ENCODE results near the gene MTMR12. TPM values are rescaled to one million over a fixed set of nuclear protein-coding genes. Genes with fewer than 3 reads are reported as not detected.

Gene MTMR12
- total and polyA plus RNA-seq, 2 donors (not counting 3 experiments of a cell fraction or from before 2014, with no cell fraction given) = 18.2 to 38.6 TPM

DNA sequence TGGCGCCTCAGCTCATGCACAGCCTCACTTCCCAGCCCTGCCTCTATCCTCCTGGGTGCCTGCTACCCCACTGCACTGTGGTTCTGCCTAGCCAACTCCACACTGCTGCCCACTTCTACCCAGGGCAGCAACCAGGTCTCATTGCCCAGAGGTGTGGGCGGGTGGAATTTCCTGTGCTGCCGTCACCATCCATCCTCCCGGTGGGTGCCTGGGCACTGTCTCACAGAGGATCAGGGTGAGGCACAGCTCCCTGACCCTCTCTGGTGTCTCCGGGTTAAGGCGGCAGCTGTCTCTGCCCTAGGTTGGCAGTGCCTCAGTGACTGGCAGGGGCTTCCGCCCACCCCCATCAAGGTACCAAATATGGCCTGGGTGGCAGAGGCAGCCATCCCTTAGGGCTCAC is 4.3 kb upstream of the MTMR12 start:
- ChIA-PET CTCF (interaction anchor here (0.7 to 1.1 kb wide), 3 partner anchors 12 to 146 kb away, joined by 3 to 4 read pairs (median 3); no protein-coding TSS in a partner anchor), POLR2A (no interaction called here)
- intact Hi-C loops (cut with micrococcal nuclease) = no loop called here

More for the DNA sequence above, 4.3 kb upstream of the MTMR12 start:
- DNase-seq (ENCODE audit: low read depth, low spot score) (no peak), FAIRE-seq (no peak)
- no peak overlapping the region for H3K9ac ChIP-seq (replicated peaks; ENCODE audit: extremely low read depth, insufficient read depth, low read length)
- no peak overlapping the region for H3K27ac ChIP-seq (ENCODE audit: insufficient read depth, low read depth, low read length)
- peaks cover 3% of the 10 kb centered on the region for H3K79me2 ChIP-seq (ENCODE audit: control insufficient read depth, insufficient read depth, low read length)
- no peak overlapping the region for H2AFZ ChIP-seq (ENCODE audit: low read depth, low read length)
- H3K36me3 ChIP-seq (ENCODE audit: control insufficient read depth in 2 of 2, extremely low read depth in 1 of 2, insufficient read depth in 2 of 2, low read length in 2 of 2) = no peaks in the 10 kb centered on the region
- no peaks in the 10 kb centered on the region for H3K4me1 ChIP-seq (ENCODE audit: control insufficient read depth, extremely low read depth, insufficient read depth, low read length)
- no peaks in the 10 kb centered on the region for H4K20me1 ChIP-seq (replicated peaks; ENCODE audit: control insufficient read depth, extremely low read depth, insufficient read depth, low read length)
- TF ChIP-seq POLR2AphosphoS5 (IDR thresholded peaks at IDR 0.05; ENCODE audit: insufficient read depth, low read depth, low read length) (no peak), JUN (IDR thresholded peaks at IDR 0.05; ENCODE audit: borderline replicate concordance, insufficient read depth, insufficient read length, low read depth) (no peak), GATA2 (IDR thresholded peaks at IDR 0.05; ENCODE audit: insufficient read depth, insufficient read length, low read depth, low read length) (no peak), EZH2 (IDR thresholded peaks at IDR 0.05; ENCODE audit: borderline replicate concordance, low read depth, low read length, severe bottlenecking) (no peak), POLR2A (IDR thresholded peaks at IDR 0.05; ENCODE audit: low read depth, low read length) (no peak), MYC (IDR thresholded peaks at IDR 0.05; ENCODE audit: low read depth, low read length) (no peak), FOS (IDR thresholded peaks at IDR 0.05; ENCODE audit: borderline replicate concordance, insufficient read depth, low read length) (no peak)
- TF ChIP-seq, protein P1, sequence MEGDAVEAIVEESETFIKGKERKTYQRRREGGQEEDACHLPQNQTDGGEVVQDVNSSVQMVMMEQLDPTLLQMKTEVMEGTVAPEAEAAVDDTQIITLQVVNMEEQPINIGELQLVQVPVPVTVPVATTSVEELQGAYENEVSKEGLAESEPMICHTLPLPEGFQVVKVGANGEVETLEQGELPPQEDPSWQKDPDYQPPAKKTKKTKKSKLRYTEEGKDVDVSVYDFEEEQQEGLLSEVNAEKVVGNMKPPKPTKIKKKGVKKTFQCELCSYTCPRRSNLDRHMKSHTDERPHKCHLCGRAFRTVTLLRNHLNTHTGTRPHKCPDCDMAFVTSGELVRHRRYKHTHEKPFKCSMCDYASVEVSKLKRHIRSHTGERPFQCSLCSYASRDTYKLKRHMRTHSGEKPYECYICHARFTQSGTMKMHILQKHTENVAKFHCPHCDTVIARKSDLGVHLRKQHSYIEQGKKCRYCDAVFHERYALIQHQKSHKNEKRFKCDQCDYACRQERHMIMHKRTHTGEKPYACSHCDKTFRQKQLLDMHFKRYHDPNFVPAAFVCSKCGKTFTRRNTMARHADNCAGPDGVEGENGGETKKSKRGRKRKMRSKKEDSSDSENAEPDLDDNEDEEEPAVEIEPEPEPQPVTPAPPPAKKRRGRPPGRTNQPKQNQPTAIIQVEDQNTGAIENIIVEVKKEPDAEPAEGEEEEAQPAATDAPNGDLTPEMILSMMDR (IDR thresholded peaks at IDR 0.05; ENCODE audit: extremely low read depth in 1 of 2, insufficient read depth in 1 of 2, low read depth in 1 of 2, low read length in 2 of 2) = no peak
- TF ChIP-seq, protein P2, sequence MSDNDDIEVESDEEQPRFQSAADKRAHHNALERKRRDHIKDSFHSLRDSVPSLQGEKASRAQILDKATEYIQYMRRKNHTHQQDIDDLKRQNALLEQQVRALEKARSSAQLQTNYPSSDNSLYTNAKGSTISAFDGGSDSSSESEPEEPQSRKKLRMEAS (IDR thresholded peaks at IDR 0.05; ENCODE audit: insufficient read depth, insufficient read length) = no peak
- no peaks in the 10 kb centered on the region for H3K9me1 ChIP-seq (replicated peaks; ENCODE audit: control insufficient read depth, extremely low read depth, insufficient read depth, low read length)
- no peak overlapping the region for H3K4me2 ChIP-seq (ENCODE audit: insufficient read depth, low read length)
- dilution Hi-C loops (cut with MboI; ENCODE audit: extremely low pct_ligation_motif_present, low sequenced_read_pairs) = no loop called here
- no TSS peak for BruUV-seq (replicated peaks)
- H3K9me3 ChIP-seq (replicated peaks; ENCODE audit: control insufficient read depth, insufficient read depth, low read length) = no peaks in the 10 kb centered on the region
- H3K4me3 ChIP-seq (replicated peaks in 1 of 3; ENCODE audit: insufficient read depth in 1 of 3, low read depth in 1 of 3, low read length in 3 of 3) = no peak overlapping the region
- H3K27me3 ChIP-seq (ENCODE audit: control insufficient read depth in 2 of 2, insufficient read depth in 2 of 2, low read length in 2 of 2) = no peaks in the 10 kb centered on the region
